GM12878 (cell line): ENCODE data around the gene PACS1. TPM values are rescaled to one million over a fixed set of nuclear protein-coding genes. Genes with fewer than 3 reads are reported as not detected.

Source experiments
- ATAC-seq: fragments of 200-7000 bp; cut with Tn5 transposase; 3 replicates; pipeline ENCODE4 v1.9.1; 2020; ENCODE audit warnings: mild to moderate bottlenecking, moderate library complexity
- BruUV-seq: library from RNA; stranded (reverse); fragments of 400-500 nt; replicated peaks from 2 replicates; lab custom pipeline; 2021; lab: Mats Ljungman, UMichigan
- CTCF ChIA-PET: fragments of 300-600 bp; sonication (Branson Sonifier 250); formaldehyde crosslinking; extraction: SDS; loops from one replicate; lab custom pipeline; 2021; ENCODE audit warnings: inconsistent platforms; lab: Yijun Ruan, JAX
- POLR2A ChIA-PET: fragments of 350-600 bp; formaldehyde crosslinking; extraction: SDS; loops from one replicate; lab custom pipeline; 2021; ENCODE audit warnings: inconsistent platforms; lab: Charles Lee
- RAD21 ChIA-PET: fragments of 300-600 bp; sonication (Branson Sonifier 250); formaldehyde crosslinking; loops from one replicate; lab custom pipeline; 2023; ENCODE audit warnings: antibody characterized with exemption; ENCODE audit not compliant: unreplicated experiment; lab: Charles Lee
- SMC1A ChIA-PET: fragments of 300-600 bp; sonication (Branson Sonifier 250); formaldehyde crosslinking; loops from one replicate; lab custom pipeline; 2023; ENCODE audit not compliant: unreplicated experiment, uncharacterized antibody; lab: Charles Lee
- DNase-seq: peaks from one replicate; pipeline ENCODE4 v3.0.0-alpha.2; 2011; ENCODE audit warnings: low read depth, low spot score
- FAIRE-seq: peaks from 3 replicates; lab custom pipeline; 2011; peaks lifted over from hg19 to GRCh38; lab: Jason Lieb, UNC
- H2AFZ ChIP-seq: 2 replicates; pipeline ENCODE4 v1.6.0; 2011; ENCODE audit warnings: low read depth, low read length, control low read depth; ENCODE audit not compliant: control insufficient read depth
- H3K27ac ChIP-seq: 2 replicates; pipeline ENCODE4 v1.5.1; 2011; ENCODE audit warnings: control low read depth; ENCODE audit not compliant: control insufficient read depth, insufficient read depth
- H3K27me3 ChIP-seq, 2 experiments: replicated peaks in 1 of 2; 2 replicates each; pipeline versions ENCODE4 v1.6.0 to v1.6.1; 2011; ENCODE audit warnings: low read length in 1 of 2; ENCODE audit not compliant: control insufficient read depth in 2 of 2, insufficient read depth in 2 of 2
- H3K36me3 ChIP-seq, 2 experiments: 2 replicates each; pipeline ENCODE4 v1.5.1; 2011; ENCODE audit warnings: low read length in 1 of 2; ENCODE audit not compliant: control insufficient read depth in 2 of 2, insufficient read depth in 2 of 2
- H3K4me1 ChIP-seq: 2 replicates; pipeline ENCODE4 v1.6.1; 2011; ENCODE audit warnings: mild to moderate bottlenecking, low read length, moderate library complexity, mixed read lengths; ENCODE audit not compliant: control insufficient read depth, insufficient read depth
- H3K4me2 ChIP-seq: 2 replicates; pipeline ENCODE4 v1.6.0; 2011; ENCODE audit warnings: control low read depth; ENCODE audit not compliant: control insufficient read depth, insufficient read depth
- H3K4me3 ChIP-seq: fragments of 200-600 bp; sonication (generic); 2 replicates; pipeline ENCODE4 v1.5.1; 2016
- H3K79me2 ChIP-seq: 2 replicates; pipeline ENCODE4 v1.6.0; 2011; ENCODE audit warnings: low read length; ENCODE audit not compliant: control insufficient read depth, insufficient read depth
- H3K9ac ChIP-seq: 2 replicates; pipeline ENCODE4 v1.8.0; 2011; ENCODE audit warnings: low read length, control low read depth, mixed read lengths; ENCODE audit not compliant: control insufficient read depth, insufficient read depth
- H3K9me3 ChIP-seq: replicated peaks from 3 replicates; pipeline ENCODE4 v1.5.1; 2011; ENCODE audit warnings: mild to moderate bottlenecking, low read length; ENCODE audit not compliant: control insufficient read depth, insufficient read depth
- H4K20me1 ChIP-seq: 2 replicates; pipeline ENCODE4 v1.6.0; 2011; ENCODE audit not compliant: control insufficient read depth, insufficient read depth
- CREB1 ChIP-seq: IDR thresholded peaks from 2 replicates; pipeline ENCODE4 v1.6.1; 2012; ENCODE audit warnings: low read depth, mild to moderate bottlenecking, inconsistent platforms
- ESRRA ChIP-seq: IDR thresholded peaks from 2 replicates; pipeline ENCODE4 v1.6.1; 2012; ENCODE audit warnings: mild to moderate bottlenecking, low read length, improper control_type of control experiment
- IKZF2 ChIP-seq, 2 experiments: fragments of 450-650 bp; IDR thresholded peaks; 2 replicates each; pipeline ENCODE4 v1.6.1; 2017; ENCODE audit warnings: mild to moderate bottlenecking in 2 of 2, moderate library complexity in 2 of 2
- IRF4 ChIP-seq: IDR thresholded peaks from 2 replicates; pipeline ENCODE4 v1.6.1; 2011; ENCODE audit warnings: low read depth, low read length
- KDM1A ChIP-seq: fragments of 200-600 bp; sonication (generic); IDR thresholded peaks from 2 replicates; pipeline ENCODE4 v1.6.1; 2016; ENCODE audit warnings: borderline replicate concordance
- MTA2 ChIP-seq: fragments of 450-650 bp; IDR thresholded peaks from 2 replicates; pipeline ENCODE4 v1.6.1; 2016; ENCODE audit warnings: low read depth, mild to moderate bottlenecking, moderate library complexity
- MYB ChIP-seq: fragments of 150-350 bp; IDR thresholded peaks from 2 replicates; pipeline ENCODE4 v1.6.1; 2014; ENCODE audit warnings: mild to moderate bottlenecking, low read depth, low read length, borderline replicate concordance
- NKRF ChIP-seq: fragments of 450-650 bp; conservative IDR thresholded peaks from 2 replicates; pipeline ENCODE4 v1.6.1; 2017; ENCODE audit warnings: mild to moderate bottlenecking, moderate library complexity
- NRF1 ChIP-seq: conservative IDR thresholded peaks from 2 replicates; pipeline ENCODE4 v1.6.1; 2011; ENCODE audit warnings: mild to moderate bottlenecking, low read depth, low read length, improper control_type of control experiment
- SRF ChIP-seq, 2 experiments: IDR thresholded peaks; 2 replicates each; pipeline ENCODE4 v1.6.1; 2011; ENCODE audit warnings: low read depth in 2 of 2, low read length in 2 of 2, mild to moderate bottlenecking in 1 of 2, moderate library complexity in 1 of 2
- ZNF622 ChIP-seq: fragments of 450-650 bp; IDR thresholded peaks from 2 replicates; pipeline ENCODE4 v1.6.1; 2017; ENCODE audit warnings: mild to moderate bottlenecking, inconsistent platforms
- WGBS: methylation state at CpG from one replicate; pipeline ENCODE4 v1.1.6; 2016; ENCODE audit warnings: low lambda C conversion rate; ENCODE audit not compliant: insufficient replicate concordance, insufficient coverage; ENCODE audit errors: missing lambda C conversion rate; 5-methylcytosine and 5-hydroxymethylcytosine counted together
- in situ Hi-C: fragments of 300-500 bp; cut with MboI; formaldehyde crosslinking; loops from 9 replicates; pipeline ENCODE4 v1.14.3; 2018; ENCODE audit warnings: mixed read lengths
- intact Hi-C: fragments of 100-400 bp; cut with micrococcal nuclease; formaldehyde crosslinking; loops from one replicate; pipeline ENCODE4 v1.14.2; 2022; ENCODE audit not compliant: unreplicated experiment
- polyA plus RNA-seq, 11 experiments: library from polyadenylated mRNA; depleted of rRNA in 4 of 11; unstranded in 6 of 11; stranded (reverse) in 5 of 11; fragments of >200 nt; fragmentation: Nextera tagmentation in 4 of 11; fragmentation: Illumina TruSeq in 1 of 11; extraction: Ambion mirVana in 4 of 11; extraction: Trizol in 1 of 11; gene quantifications; 1 replicate in 1 of 11; 2 replicates in 10 of 11; pipeline versions ENCODE4 v1.2.1 to v1.2.3, GENCODE V29; 2011 to 2016; ENCODE audit warnings: inconsistent platforms in 2 of 11, missing spikeins in 2 of 11, low read depth in 1 of 11
- total RNA-seq, 4 experiments: library from RNA; depleted of rRNA in 3 of 4; stranded (reverse); fragments of >200 nt in 3 of 4; fragmentation: Illumina TruSeq in 1 of 4; extraction: Trizol in 1 of 4; gene quantifications; 2 replicates each; pipeline versions ENCODE4 v1.2.1 to v1.2.3, GENCODE V29; 2013 to 2021
- TF ChIP-seq, protein P1 (sequence below): fragments of 450-650 bp; IDR thresholded peaks from 2 replicates; pipeline ENCODE4 v1.6.1; 2017; ENCODE audit warnings: antibody characterized with exemption, mild to moderate bottlenecking, moderate library complexity
- TF ChIP-seq, protein P2 (sequence below): fragments of 450-650 bp; IDR thresholded peaks from 2 replicates; pipeline ENCODE4 v1.6.1; 2016; ENCODE audit warnings: mild to moderate bottlenecking

Gene PACS1
- total and polyA plus RNA-seq, 10 of the 15 experiments (the other 5 are each of a cell fraction or from before 2014, with no cell fraction given) = 1.1 to 74.3 (median 17.9) TPM

DNA sequence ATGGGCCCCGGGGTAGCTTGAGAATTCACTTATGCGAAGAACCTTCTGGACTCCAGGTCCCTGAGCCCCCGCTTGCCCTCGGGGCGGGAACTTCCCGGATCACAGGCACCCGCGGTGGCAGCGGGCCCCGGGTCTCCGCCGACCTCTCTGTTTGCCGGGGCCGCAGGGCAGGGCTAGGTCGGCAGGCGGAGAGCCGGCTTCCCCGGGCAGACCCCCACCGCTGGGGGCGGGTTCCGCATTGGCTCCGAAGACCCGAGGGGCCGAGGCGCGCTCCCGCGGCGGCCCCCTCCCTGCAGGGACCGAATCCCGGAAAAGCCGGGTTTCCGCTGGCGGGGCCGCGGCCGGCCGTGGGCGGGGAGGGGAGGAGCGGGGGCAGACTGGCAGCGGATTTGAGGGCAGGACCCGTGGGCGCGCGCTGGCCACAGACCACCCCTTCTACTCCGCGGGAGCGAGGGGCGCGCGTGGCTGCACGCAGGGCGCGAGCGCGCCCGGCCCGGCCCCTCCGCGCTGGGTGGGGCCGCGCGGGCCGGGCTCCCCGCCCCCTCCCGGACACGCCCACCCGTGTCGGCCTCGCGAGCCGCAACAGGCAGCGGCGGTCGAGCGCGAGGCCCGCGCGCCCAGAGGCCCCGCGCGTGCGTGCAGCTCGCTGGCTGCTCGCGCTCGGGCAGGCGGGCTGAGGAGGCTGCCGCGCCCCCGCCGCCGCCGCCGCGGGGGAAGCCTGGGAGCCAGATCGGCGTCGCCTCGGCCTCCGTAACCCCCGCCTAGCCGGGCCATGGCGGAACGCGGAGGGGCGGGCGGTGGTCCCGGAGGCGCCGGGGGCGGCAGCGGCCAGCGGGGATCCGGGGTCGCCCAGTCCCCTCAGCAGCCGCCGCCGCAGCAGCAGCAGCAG, at the start of gene PACS1 (continued):
- TF ChIP-seq NKRF = peak; percentile 14

DNA sequence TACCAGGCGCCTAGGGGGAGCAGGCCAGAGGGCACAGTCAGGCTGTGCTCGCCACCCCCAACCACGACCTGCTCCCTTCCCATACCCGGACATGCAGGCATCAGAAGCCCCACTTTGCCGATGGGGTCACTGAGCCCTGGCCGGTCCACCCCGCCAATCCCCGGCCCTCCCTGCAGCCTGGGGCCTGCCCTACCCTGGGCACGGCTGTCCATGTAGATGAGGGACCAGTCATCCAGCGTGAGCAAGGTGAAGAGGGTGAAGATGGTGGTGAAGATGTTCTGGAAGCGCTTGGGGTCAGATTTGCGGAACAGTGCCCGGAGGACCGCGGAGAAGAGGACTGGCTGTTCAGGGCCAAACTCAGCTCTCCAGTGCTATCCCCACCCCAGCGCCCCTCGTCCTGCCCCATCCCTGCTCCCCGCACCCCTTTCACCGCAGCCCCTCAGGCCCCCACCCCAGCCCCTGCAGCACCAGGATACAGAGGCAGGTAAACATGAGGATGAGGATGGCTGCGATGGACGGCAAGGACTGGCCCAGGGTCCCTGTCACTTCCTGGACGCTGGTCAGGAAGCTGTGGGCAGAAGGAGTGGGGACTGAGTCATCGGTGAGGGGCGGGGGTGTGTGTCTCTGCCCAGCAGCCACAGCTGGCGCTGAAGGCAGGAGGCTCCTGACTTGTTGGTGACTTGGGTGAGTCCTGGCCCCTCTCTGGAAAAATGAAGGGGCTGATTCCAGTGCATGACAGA, 49.3 kb upstream of the PACS1 start:
- ChIA-PET CTCF (interaction anchor here (1.1 to 2.8 kb wide), 5 partner anchors 24 to 115 kb away, joined by 4 to 31 read pairs (median 5); no protein-coding TSS in a partner anchor), RAD21 (no interaction called here), SMC1A (no interaction called here), POLR2A (no interaction called here)
- Histone ChIP-seq H3K4me3 (no peak overlapping the region), H3K4me1 (no peaks in the 10 kb centered on the region), H3K9ac (no peak overlapping the region), H3K9me3 (no peaks in the 10 kb centered on the region), H3K79me2 (no peaks in the 10 kb centered on the region), H3K27me3 (0 out of 4 replicates have a peak, but pooled peaks cover 0 to 3% of the 10 kb centered on the region in 2 experiments), H4K20me1 (no peaks in the 10 kb centered on the region), H3K27ac (no peak overlapping the region), H2AFZ (no peak overlapping the region), H3K36me3 (no peaks in the 10 kb centered on the region), H3K4me2 (no peak overlapping the region)
- no peak for FAIRE-seq
- WGBS = 35% methylated on average over 21 of the region's 25 CpGs
- in situ Hi-C loops (no loop called here), intact Hi-C loops (no loop called here)
- TF ChIP-seq SRF (IDR thresholded peaks at IDR 0.05; ENCODE audit: low read depth in 2 of 2, low read length in 2 of 2) (no peak), CREB1 (no peak), KDM1A (no peak), MYB (no peak), MTA2 (no peak), ESRRA (no peak), NRF1 (no peak), IKZF2 (IDR thresholded peaks at IDR 0.05) (no peak), ZNF622 (no peak), IRF4 (no peak)
- TF ChIP-seq, protein P1, sequence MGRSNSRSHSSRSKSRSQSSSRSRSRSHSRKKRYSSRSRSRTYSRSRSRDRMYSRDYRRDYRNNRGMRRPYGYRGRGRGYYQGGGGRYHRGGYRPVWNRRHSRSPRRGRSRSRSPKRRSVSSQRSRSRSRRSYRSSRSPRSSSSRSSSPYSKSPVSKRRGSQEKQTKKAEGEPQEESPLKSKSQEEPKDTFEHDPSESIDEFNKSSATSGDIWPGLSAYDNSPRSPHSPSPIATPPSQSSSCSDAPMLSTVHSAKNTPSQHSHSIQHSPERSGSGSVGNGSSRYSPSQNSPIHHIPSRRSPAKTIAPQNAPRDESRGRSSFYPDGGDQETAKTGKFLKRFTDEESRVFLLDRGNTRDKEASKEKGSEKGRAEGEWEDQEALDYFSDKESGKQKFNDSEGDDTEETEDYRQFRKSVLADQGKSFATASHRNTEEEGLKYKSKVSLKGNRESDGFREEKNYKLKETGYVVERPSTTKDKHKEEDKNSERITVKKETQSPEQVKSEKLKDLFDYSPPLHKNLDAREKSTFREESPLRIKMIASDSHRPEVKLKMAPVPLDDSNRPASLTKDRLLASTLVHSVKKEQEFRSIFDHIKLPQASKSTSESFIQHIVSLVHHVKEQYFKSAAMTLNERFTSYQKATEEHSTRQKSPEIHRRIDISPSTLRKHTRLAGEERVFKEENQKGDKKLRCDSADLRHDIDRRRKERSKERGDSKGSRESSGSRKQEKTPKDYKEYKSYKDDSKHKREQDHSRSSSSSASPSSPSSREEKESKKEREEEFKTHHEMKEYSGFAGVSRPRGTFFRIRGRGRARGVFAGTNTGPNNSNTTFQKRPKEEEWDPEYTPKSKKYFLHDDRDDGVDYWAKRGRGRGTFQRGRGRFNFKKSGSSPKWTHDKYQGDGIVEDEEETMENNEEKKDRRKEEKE = no peak
- TF ChIP-seq, protein P2, sequence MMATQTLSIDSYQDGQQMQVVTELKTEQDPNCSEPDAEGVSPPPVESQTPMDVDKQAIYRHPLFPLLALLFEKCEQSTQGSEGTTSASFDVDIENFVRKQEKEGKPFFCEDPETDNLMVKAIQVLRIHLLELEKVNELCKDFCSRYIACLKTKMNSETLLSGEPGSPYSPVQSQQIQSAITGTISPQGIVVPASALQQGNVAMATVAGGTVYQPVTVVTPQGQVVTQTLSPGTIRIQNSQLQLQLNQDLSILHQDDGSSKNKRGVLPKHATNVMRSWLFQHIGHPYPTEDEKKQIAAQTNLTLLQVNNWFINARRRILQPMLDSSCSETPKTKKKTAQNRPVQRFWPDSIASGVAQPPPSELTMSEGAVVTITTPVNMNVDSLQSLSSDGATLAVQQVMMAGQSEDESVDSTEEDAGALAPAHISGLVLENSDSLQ = no peak
- no TSS peak for BruUV-seq
- ATAC-seq = peak; percentile 34; the same call in 2 of the 3 replicates
- no peak for DNase-seq
